CD14-positive monocyte (primary cell): ENCODE measurements around the gene PTCH2. TPM values are rescaled to one million over a fixed set of nuclear protein-coding genes. Genes with fewer than 3 reads are reported as not detected.

Experiments used
- DNase-seq, 3 donors: peaks; one replicate each; pipeline ENCODE4 v3.0.0-alpha.2; 2011 to 2022
- H2AFZ ChIP-seq: 2 replicates; pipeline ENCODE4 v1.6.0; 2012; ENCODE audit warnings: mild to moderate bottlenecking, low read depth, low read length, inconsistent platforms; ENCODE audit not compliant: insufficient read depth, poor library complexity, severe bottlenecking
- H3K27ac ChIP-seq, 2 donors: 1 replicate in 1 of 2; 2 replicates in 1 of 2; pipeline ENCODE4 v1.5.1; 2012 to 2013; ENCODE audit warnings: low read length in 2 of 2, control low read depth in 1 of 2, inconsistent platforms in 1 of 2, low read depth in 1 of 2, mild to moderate bottlenecking in 1 of 2
- H3K27me3 ChIP-seq, 2 donors: one replicate each; pipeline versions ENCODE4 v1.6.0 to v1.6.1; 2011 to 2013; ENCODE audit warnings: low read length in 2 of 2; ENCODE audit not compliant: control insufficient read depth in 2 of 2, insufficient read depth in 2 of 2
- H3K36me3 ChIP-seq, 2 donors: replicated peaks in 1 of 2; 1 replicate in 1 of 2; 2 replicates in 1 of 2; pipeline versions ENCODE4 v1.5.1 to v1.6.1; 2012 to 2013; ENCODE audit warnings: low read length in 2 of 2, control low read depth in 1 of 2, inconsistent platforms in 1 of 2, mild to moderate bottlenecking in 1 of 2; ENCODE audit not compliant: insufficient read depth in 2 of 2, control insufficient read depth in 1 of 2
- H3K4me1 ChIP-seq, 2 donors: 1 replicate in 1 of 2; 2 replicates in 1 of 2; pipeline versions ENCODE4 v1.5.1 to v1.6.1; 2012 to 2013; ENCODE audit warnings: low read length in 2 of 2, control low read depth in 1 of 2, inconsistent platforms in 1 of 2, mild to moderate bottlenecking in 1 of 2, moderate library complexity in 1 of 2; ENCODE audit not compliant: insufficient read depth in 2 of 2, control insufficient read depth in 1 of 2
- H3K4me2 ChIP-seq: replicated peaks from 2 replicates; pipeline ENCODE3; 2012; ENCODE audit warnings: low read length, moderate library complexity, mild to moderate bottlenecking; ENCODE audit not compliant: poor library complexity, severe bottlenecking; ENCODE audit errors: extremely low read depth
- H3K4me3 ChIP-seq, 3 experiments: fragments of 200-600 bp in 1 of 3; sonication (generic) in 1 of 3; replicated peaks in 1 of 3; 1 replicate in 2 of 3; 2 replicates in 1 of 3; pipeline ENCODE4 v1.5.1; 2011 to 2013; ENCODE audit warnings: low read length in 3 of 3, mild to moderate bottlenecking in 3 of 3, control low read depth in 2 of 3, low read depth in 2 of 3, inconsistent platforms in 1 of 3, moderate library complexity in 1 of 3
- H3K79me2 ChIP-seq: 2 replicates; pipeline ENCODE4 v1.6.0; 2012; ENCODE audit warnings: mild to moderate bottlenecking, control low read depth, inconsistent platforms, low read length, moderate library complexity; ENCODE audit not compliant: insufficient read depth
- H3K9ac ChIP-seq: 2 replicates; pipeline ENCODE4 v1.6.0; 2017; ENCODE audit warnings: low read length, mild to moderate bottlenecking; ENCODE audit not compliant: insufficient read depth, poor library complexity, severe bottlenecking
- H3K9me3 ChIP-seq, 2 donors: replicated peaks in 1 of 2; 1 replicate in 1 of 2; 2 replicates in 1 of 2; pipeline versions ENCODE4 v1.5.1 to v1.6.1; 2012 to 2013; ENCODE audit warnings: low read length in 2 of 2, control low read depth in 1 of 2; ENCODE audit not compliant: control insufficient read depth in 1 of 2, insufficient read depth in 1 of 2
- H4K20me1 ChIP-seq: 2 replicates; pipeline ENCODE4 v1.6.0; 2012; ENCODE audit warnings: mild to moderate bottlenecking, low read length, control low read depth, moderate library complexity; ENCODE audit not compliant: insufficient read depth
- H3K27ac Mint-ChIP-seq, 7 donors: one replicate each; pipeline ENCODE4 v1.8.0; 2020; ENCODE audit warnings: mild to moderate bottlenecking in 7 of 7, mixed read lengths in 7 of 7, moderate library complexity in 6 of 7, inconsistent platforms in 2 of 7
- H3K27me3 Mint-ChIP-seq, 3 donors: one replicate each; pipeline ENCODE4 v1.8.0; 2021 to 2022; ENCODE audit warnings: low read depth in 3 of 3, mild to moderate bottlenecking in 3 of 3, mixed read lengths in 3 of 3, moderate library complexity in 3 of 3, inconsistent platforms in 1 of 3
- H3K36me3 Mint-ChIP-seq, 2 donors: one replicate each; pipeline ENCODE4 v1.8.0; 2020; ENCODE audit warnings: mixed read lengths in 2 of 2, inconsistent platforms in 1 of 2, mild to moderate bottlenecking in 1 of 2
- H3K4me1 Mint-ChIP-seq: one replicate; pipeline ENCODE4 v1.8.0; 2020; ENCODE audit warnings: mild to moderate bottlenecking, mixed read lengths
- H3K4me3 Mint-ChIP-seq, 2 donors: one replicate each; pipeline ENCODE4 v1.8.0; 2020; ENCODE audit warnings: mild to moderate bottlenecking in 2 of 2, mixed read lengths in 2 of 2, moderate library complexity in 1 of 2
- H3K9me3 Mint-ChIP-seq, 7 donors: one replicate each; pipeline ENCODE4 v1.8.0; 2020 to 2022; ENCODE audit warnings: mixed read lengths in 7 of 7, mild to moderate bottlenecking in 6 of 7, moderate library complexity in 6 of 7, inconsistent platforms in 2 of 7
- WGBS: methylation state at CpG from one replicate; pipeline ENCODE4 v1.1.5; 2013; ENCODE audit warnings: missing lambda C conversion rate; ENCODE audit not compliant: insufficient coverage; 5-methylcytosine and 5-hydroxymethylcytosine counted together
- intact Hi-C, 2 donors: fragments of 100-400 bp; cut with micrococcal nuclease; formaldehyde crosslinking; loops; one replicate each; pipeline versions ENCODE4 v1.15.0 to v1.15.1; 2023
- polyA plus RNA-seq, 3 donors: library from polyadenylated mRNA; depleted of rRNA in 1 of 3; unstranded in 2 of 3; stranded (reverse) in 1 of 3; fragments of 300-500 nt in 2 of 3; fragments of >200 nt in 1 of 3; fragmentation: Illumina TruSeq in 2 of 3; gene quantifications; 1 replicate in 2 of 3; 2 replicates in 1 of 3; pipeline ENCODE4 v1.2.3, GENCODE V29; 2012 to 2021
- TF ChIP-seq, protein P1 (sequence below): fragments of 200-600 bp; IDR thresholded peaks from one replicate; pipeline ENCODE4 v1.8.0; 2022; ENCODE audit warnings: antibody characterized with exemption, mild to moderate bottlenecking

PTCH2 gene
- polyA plus RNA-seq, 3 donors = 0.18 to 0.71 (median 0.22) TPM

DNA sequence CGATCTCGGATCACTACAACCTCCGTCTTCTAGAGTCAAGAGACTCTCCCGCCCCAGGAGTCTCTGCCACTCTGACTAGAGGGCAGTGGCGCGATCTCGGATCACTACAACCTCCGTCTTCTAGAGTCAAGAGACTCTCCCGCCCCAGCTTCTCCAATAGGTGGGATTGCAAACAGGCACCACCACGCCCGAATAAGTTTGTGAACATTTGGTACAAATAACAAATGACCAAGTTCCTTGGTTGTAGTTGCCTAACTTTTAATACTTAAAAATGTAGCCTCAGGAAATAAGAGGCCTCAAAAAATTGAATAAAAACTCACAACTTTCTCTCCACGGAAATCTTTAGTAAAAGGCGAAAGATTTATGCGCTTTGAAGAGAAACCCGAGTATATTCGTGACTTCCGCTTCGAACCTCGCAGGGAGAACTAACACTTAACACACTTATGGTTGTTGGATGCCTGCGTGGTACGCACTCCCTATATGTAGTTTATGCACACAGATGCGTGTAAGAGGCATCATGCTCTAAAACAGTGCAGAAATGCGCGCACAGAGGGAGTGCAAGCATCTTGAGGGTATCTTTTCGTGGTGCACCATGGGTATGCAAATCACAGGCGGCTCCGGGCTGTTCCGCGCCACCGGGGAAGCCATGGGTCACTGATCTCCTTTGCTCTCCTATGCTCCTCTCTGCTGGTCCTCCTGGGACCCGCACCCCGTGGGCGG, 23.3 kb downstream of the PTCH2 start:
- H3K4me3 ChIP-seq = peak overlapping the region; percentile 68 to 79 (median 73)
- H3K79me2 ChIP-seq = no peaks in the 10 kb centered on the region
- no peaks in the 10 kb centered on the region for H3K36me3 ChIP-seq
- intact Hi-C loops = loop anchor here (2.0 to 5.0 kb wide), 2 partner anchors 19 to 87 kb away; partner anchors contain the start of genes PLK3 (in 2 of the 2) and RNU5D-1 (in 1 of the 2)
- peak overlapping the region; percentile 97 for H3K9ac ChIP-seq
- H3K4me1 ChIP-seq = peaks cover 36% of the 10 kb centered on the region in 2 donors
- Mint-ChIP-seq H3K27ac (peak overlapping the region; percentile 99 to 100 (median 100)), H3K4me3 (peak overlapping the region; percentile 90 to 97), H3K4me1 (peaks cover 49% of the 10 kb centered on the region), H3K27me3 (peaks cover 0 to 1% (median 0%) of the 10 kb centered on the region in 3 donors), H3K9me3 (peaks cover 0 to 3% (median 0%) of the 10 kb centered on the region in 7 donors), H3K36me3 (peaks cover 5 to 6% of the 10 kb centered on the region in 2 donors)
- H4K20me1 ChIP-seq = no peaks in the 10 kb centered on the region
- peak overlapping the region; percentile 95 to 100 for H3K27ac ChIP-seq
- H3K4me2 ChIP-seq = peak overlapping the region; percentile 84
- under 1% methylated on average over 20 of the region's 33 CpGs for WGBS
- TF ChIP-seq, protein P1, sequence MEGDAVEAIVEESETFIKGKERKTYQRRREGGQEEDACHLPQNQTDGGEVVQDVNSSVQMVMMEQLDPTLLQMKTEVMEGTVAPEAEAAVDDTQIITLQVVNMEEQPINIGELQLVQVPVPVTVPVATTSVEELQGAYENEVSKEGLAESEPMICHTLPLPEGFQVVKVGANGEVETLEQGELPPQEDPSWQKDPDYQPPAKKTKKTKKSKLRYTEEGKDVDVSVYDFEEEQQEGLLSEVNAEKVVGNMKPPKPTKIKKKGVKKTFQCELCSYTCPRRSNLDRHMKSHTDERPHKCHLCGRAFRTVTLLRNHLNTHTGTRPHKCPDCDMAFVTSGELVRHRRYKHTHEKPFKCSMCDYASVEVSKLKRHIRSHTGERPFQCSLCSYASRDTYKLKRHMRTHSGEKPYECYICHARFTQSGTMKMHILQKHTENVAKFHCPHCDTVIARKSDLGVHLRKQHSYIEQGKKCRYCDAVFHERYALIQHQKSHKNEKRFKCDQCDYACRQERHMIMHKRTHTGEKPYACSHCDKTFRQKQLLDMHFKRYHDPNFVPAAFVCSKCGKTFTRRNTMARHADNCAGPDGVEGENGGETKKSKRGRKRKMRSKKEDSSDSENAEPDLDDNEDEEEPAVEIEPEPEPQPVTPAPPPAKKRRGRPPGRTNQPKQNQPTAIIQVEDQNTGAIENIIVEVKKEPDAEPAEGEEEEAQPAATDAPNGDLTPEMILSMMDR = no peak
- no peaks in the 10 kb centered on the region for H3K9me3 ChIP-seq
- DNase-seq = peak; percentile 84 to 87 (median 87)
- peak overlapping the region; percentile 95 for H2AFZ ChIP-seq
- no peaks in the 10 kb centered on the region for H3K27me3 ChIP-seq

DNA sequence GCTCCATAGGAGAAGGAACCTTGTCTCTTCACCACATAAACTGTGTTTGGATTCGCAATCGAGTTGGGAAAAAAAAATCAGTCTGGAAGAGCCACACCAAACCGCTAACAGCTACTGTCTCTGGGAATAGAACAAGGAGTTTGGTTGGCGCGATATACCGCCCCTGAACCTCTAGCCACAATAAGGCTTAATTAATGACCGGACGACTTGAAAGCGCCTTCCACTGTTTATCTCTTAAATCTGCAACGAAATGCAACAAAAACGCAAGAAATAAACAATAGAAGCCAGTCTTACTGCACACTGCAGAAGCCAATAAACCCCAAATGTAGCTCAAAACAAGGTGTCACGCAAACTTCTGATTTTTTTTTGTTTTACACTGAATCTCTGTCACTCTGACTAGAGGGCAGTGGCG, 23.9 kb downstream of the PTCH2 start:
- Histone ChIP-seq H3K36me3 (no peaks in the 10 kb centered on the region), H4K20me1 (no peaks in the 10 kb centered on the region), H3K27me3 (no peaks in the 10 kb centered on the region), H3K79me2 (no peaks in the 10 kb centered on the region), H2AFZ (no peak overlapping the region), H3K4me3 (peak overlapping the region; percentile 46 to 79 (median 68)), H3K4me1 (peaks cover 42% of the 10 kb centered on the region in 2 donors), H3K9me3 (no peaks in the 10 kb centered on the region), H3K27ac (peak overlapping the region; percentile 95 to 100), H3K9ac (peak overlapping the region; percentile 97), H3K4me2 (peak overlapping the region; percentile 84)
- H3K4me1 Mint-ChIP-seq = peaks cover 54% of the 10 kb centered on the region
- H3K4me3 Mint-ChIP-seq = peak overlapping the region; percentile 74 to 97
- peaks cover 0 to 2% (median 0%) of the 10 kb centered on the region in 7 donors for H3K9me3 Mint-ChIP-seq
- peak overlapping the region; percentile 99 to 100 (median 100) for H3K27ac Mint-ChIP-seq
- TF ChIP-seq, protein P1 = no peak
- intact Hi-C loops = loop anchor here (2.0 kb wide), 1 partner anchor 18 kb away; the partner anchor contains the start of gene PLK3 (in 2 of the 2)
- WGBS = 0% methylated on average over 9 of the region's 13 CpGs
- peaks cover 6 to 7% of the 10 kb centered on the region in 2 donors for H3K36me3 Mint-ChIP-seq
- DNase-seq = no peak
- peaks cover 0 to 1% (median 0%) of the 10 kb centered on the region in 3 donors for H3K27me3 Mint-ChIP-seq
